Measurements from ENCODE around the gene PTPN11. TPM values are rescaled to one million over a fixed set of nuclear protein-coding genes. Genes with fewer than 3 reads are reported as not detected.

PTPN11 gene
- total and polyA plus RNA-seq, 2 of the 8 experiments (the other 6 are each of a cell fraction or from before 2014, with no cell fraction given): 28.3 to 133 TPM

GRCh38 chr12:112535637-112536366 is 117.1 kb downstream of the PTPN11 start (continued):
- TF ChIP-seq SP2 (IDR thresholded peaks at IDR 0.05; ENCODE audit: low read length) (no peak), SAP30 (IDR thresholded peaks at IDR 0.05; ENCODE audit: insufficient read depth, insufficient replicate concordance, low read length) (no peak), YY1 (IDR thresholded peaks at IDR 0.05; ENCODE audit: low read depth, low read length) (no peak), ATF2 (IDR thresholded peaks at IDR 0.05; ENCODE audit: low read length) (no peak)
